ENCODE data around the gene RAF1. TPM values are rescaled to one million over a fixed set of nuclear protein-coding genes. Genes with fewer than 3 reads are reported as not detected.

Gene RAF1
- total and polyA plus RNA-seq, 2 of the 8 experiments (the other 6 are each of a cell fraction or from before 2014, with no cell fraction given): 103 to 118 TPM

GRCh38 chr3:12588039-12589009 lies 75.6 kb downstream of the RAF1 start (continued):
- TF ChIP-seq CHD7 (IDR thresholded peaks at IDR 0.05; ENCODE audit: insufficient replicate concordance, low read length) (no peak), CTBP2 (IDR thresholded peaks at IDR 0.05; ENCODE audit: borderline replicate concordance, insufficient read depth, insufficient read length, low read length) (no peak), CBX5 (IDR thresholded peaks at IDR 0.05; ENCODE audit: low read depth, low read length) (no peak), GABPA (IDR thresholded peaks at IDR 0.05; ENCODE audit: borderline replicate concordance, insufficient read depth, low read length) (no peak), FOSL1 (IDR thresholded peaks at IDR 0.05; ENCODE audit: insufficient read depth, low read depth, low read length) (no peak), CHD1 (IDR thresholded peaks at IDR 0.05; ENCODE audit: low read depth, low read length) (no peak), KDM4A (IDR thresholded peaks at IDR 0.05; ENCODE audit: low read depth, low read length, severe bottlenecking) (no peak)
